ENCODE data around the gene VPS4B.

The VPS4B gene

DNA sequence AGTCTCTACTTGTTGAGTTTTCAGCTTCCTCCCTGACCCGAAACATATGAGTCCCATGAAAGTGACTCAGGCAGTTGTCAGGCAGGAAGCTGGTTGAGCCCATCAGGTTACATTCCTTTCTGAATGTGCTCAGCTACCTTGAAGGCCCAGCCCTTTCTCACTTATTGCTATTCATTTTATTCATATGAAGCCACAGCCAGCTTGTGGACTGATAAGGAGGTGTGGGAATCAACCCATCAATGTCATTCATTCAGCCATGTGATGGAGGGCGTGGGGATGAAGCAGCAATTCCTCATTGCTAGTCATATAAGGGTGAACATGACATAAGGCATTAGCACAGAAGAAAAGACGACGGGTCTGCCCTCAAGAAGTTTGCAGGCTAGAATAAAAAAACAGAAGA is 5.3 kb upstream of the VPS4B start:
- peak in 1 of 2 donors; percentile 23 for DNase-seq

DNA sequence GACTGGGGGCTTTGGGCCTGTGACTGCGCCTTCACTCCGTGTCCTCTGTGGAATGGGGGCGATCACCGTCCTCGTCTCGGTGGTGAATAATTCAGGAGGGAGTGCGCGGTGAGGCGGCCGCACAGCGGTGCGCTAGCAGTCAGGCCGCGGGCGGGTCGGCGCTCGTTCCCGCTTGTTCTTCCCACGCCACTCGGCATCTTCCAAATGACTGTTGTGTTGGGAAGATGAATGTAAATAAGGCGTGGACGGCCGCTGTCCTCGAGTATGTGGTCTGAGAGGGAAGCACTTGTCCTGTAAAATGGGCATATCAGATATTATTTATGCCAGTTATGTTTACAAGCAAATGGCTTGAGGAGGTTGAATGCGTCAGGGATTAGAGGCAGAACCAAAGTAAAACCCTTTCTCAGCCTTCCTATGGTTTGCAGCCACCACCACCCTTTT is 608 bp upstream of the VPS4B start:
- DNase-seq = peak; percentile 28 to 59

- DNase-seq = peak; percentile 39 to 45
Observed at GRCh38 chr18:63421514-63421913, 762 bp downstream of the VPS4B start.

DNA sequence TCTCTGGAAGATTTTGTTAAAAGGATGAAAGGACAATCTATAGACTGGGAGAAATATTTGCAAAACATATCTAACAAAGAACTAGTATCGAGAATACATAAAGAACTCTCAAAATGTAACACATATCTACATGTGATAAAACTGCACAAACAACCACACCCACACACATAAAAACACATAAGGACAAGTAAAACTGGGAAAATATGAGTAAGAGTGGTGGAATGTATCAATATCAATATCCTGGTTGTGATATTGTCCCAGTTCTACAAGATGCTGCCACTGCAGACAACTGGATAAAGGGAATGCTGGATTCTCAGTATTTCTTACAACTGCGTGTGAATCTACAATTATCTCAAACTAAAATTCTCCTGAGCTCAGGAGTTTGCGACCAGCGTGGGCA is 9.3 kb downstream of the VPS4B start:
- DNase-seq = no peak

GRCh38 chr18:63410792-63411191 is 11.5 kb downstream of the VPS4B start:
- DNase-seq = no peak

- DNase-seq = no peak
Observed at GRCh38 chr18:63409301-63409700, 13.0 kb downstream of the VPS4B start.

DNA sequence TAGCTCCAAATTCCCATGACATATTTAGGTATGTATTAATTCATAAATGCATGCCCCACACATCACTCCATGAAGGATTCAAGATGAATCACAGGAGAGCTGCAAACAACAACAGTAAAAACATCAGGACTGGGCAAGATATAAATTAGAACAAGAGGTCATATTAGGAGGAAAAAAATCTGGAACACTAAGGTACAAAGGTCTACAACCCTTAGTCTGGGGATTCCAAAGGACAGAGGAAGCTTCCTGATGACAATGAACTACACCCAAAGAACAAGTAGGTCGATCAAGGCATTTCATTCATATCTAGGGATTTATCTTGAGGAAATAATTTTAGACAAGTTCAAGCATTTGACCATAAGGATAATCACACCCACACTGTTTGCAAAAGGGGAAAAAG is 14.5 kb downstream of the VPS4B start:
- peak in 1 of 2 donors; percentile 51 for DNase-seq

GRCh38 chr18:63405986-63406385 is 16.3 kb downstream of the VPS4B start:
- DNase-seq = no peak

GRCh38 chr18:63402246-63403162 is 19.8 kb downstream of the VPS4B start:
- DNase-seq = no peak

GRCh38 chr18:63399300-63399699 is 23.0 kb downstream of the VPS4B start:
- DNase-seq = no peak

- no peak for DNase-seq
Observed at GRCh38 chr18:63397349-63397748, 24.9 kb downstream of the VPS4B start.

DNA sequence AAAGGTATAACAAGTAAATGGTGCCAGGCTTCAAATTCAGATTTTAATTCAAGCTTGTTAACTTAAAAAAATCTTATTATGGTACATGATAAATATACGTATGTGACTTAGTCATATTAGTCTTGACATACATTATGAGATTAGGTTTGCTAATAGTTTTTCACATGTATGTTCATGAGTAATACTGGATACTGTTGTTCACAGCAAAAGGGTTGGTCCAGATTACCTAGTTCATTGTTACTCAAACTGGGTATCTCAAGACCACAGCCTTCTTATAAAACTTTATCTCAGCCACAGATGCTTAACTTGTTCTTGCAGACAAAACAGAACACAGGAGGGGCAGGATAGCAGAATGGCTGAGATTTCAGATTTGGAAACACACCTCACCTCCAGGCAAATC is 26.8 kb downstream of the VPS4B start:
- DNase-seq = no peak

- no peak for DNase-seq
Observed at GRCh38 chr18:63394954-63395353, 27.3 kb downstream of the VPS4B start.

GRCh38 chr18:63387861-63388260 is 34.4 kb downstream of the VPS4B start:
- no peak for DNase-seq

DNA sequence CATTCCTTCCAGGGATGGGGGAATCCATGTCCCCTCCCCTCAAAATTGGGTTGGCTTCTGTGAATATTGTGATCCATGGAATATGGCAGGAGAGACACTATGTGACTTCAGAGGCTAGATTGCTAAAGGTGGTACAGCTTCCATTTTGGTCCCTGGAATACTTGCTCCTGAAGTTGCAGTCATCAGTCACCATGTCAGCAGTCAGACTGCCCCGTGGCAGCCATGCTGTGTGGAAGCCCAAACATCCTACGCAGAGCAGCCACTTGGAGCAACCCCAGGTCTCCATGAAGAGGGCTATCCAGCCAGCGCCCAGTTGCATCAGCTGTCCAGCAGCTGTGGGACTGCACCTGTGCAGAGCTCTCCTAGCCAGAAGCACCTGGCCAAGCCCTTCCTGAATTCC is 39.4 kb downstream of the VPS4B start:
- no peak for DNase-seq

- DNase-seq = no peak
Observed at GRCh38 chr18:63379639-63379962, 42.7 kb downstream of the VPS4B start.

DNA sequence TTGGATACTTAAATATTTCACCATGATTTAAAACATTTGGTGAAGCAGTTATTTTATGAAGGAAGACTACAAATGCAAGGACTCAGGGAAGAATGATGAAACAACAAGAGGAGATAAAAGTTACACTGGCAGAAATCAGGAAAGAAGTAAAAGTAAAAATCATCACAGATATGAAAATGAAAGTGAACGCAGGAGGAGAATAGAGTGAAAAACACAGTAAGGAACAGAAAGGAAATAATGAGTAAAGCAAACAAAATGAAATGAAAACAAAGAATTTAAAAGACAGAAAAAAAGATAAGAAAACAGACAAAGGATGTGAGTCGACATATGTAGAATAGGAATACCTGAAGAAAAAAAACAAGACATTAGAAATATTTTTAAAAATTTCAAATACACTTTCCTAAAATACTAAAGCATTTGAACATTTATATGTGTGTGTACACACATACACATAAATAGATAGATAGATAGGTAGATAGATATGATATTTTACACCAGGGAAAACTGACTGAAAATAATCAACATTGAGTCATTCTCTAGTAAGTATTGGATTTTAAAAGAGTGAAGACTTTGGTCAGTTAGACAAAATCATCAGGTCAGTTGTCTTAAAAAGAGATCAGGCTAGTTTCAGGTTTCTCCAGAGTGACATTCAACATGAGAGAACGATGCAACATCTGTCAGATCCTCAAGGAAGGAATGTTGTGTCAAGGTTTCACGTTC is 43.2 kb downstream of the VPS4B start:
- DNase-seq = no peak

DNA sequence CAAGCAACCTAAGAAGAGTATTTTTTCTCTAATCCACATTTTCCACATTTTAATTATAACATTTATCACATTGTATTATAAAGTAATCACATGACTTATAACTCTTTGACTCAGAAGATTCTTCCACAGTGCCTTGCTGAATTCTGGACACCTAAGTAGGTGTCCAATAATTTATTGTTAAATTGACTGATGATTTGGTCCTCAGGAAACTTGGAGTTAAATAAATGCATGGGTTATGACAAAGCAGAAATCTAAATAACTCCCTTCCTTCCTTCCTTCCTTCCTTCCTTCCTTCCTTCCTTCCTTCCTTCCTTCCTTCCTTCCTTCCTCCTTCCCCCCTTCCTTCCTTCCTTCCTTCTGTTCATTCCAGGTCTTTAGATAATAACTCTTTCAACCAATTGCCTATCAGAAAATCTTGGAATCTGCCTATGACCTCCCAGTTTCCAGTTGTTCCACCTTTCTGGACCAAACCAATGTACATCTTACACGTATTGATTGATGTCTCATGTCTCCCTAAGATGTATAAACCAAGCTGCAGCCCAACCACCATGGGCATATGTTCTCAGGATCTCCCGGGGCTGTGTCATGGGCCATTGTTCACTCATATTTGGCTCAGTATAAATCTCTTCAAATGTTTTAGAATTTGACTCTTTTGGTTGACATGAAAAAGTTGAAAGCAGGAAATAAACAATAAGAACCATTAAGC is 44.8 kb downstream of the VPS4B start:
- DNase-seq = no peak

DNA sequence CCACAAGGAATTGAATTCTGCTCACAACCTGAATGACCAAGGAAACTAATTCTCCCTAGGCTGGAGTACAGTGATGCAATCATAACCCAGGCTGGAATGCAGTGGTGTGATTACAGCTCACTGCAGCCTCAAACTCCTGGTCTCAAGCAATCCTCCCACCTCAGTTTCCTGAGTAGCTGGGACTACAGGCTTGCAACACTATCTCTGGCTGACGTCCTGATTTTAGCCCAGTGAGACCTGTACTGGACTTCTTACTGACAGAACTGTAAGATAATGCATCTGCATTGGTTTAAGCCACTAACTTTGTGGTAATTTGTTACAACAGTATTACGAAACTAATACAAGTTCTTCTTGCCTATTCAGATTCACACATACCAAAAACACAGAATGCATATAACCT is 45.7 kb downstream of the VPS4B start:
- DNase-seq = peak; percentile 52 to 74

DNA sequence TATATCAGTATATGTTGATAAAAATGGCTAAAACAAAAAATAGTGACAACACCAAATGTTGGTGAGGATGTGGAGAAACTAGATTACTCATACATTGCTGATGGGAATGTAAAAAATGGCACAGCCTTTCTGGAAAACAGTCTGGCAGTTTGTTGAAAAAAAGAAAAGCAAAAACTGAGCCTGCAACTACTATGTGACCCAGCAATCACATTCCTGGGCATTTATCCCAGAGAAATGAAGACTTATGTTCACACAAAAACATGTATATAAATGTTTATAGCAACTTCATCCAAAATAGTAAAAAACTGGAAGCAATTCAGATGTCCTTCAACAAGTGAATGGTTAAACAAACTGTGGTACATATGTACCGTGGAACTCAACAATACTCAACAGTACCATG is 47.7 kb downstream of the VPS4B start:
- DNase-seq = no peak

DNA sequence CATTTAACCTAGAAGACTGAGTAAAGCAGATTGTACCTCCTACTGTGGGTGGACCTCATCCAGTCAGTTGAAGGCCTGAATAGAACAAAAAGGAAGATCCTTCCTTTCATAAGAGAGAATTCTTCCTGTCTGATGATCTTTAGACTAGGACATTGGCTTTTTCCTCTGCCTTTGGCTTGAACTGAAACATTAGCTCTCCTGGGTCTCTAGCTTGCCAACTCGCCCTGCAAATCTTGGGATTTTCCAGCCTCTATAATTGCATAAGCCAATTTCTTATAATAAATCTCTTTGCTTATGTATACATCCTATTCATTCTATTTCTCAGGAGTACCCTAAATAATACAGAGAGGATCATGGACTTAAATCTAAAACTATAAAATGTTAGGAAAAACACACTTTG is 49.1 kb downstream of the VPS4B start:
- no peak for DNase-seq

DNA sequence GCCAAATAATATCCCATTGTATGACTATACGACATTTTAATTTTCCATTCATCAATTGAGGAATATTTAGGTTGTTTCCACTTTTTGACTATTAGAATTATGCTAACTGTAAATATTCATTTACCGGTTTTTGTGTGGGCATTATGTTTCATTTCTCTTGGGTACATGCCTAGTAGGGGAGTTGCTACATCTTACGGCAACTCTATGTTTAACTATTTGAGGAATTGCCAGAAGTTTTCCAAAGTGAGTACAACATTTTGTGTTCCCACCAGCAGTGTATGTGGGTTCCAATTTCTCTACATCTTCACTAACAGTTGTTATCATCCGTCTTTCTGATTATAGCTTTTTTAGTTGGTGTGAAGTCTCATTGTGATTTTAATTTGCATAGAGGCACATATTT is 53.7 kb downstream of the VPS4B start:
- DNase-seq = no peak

Measured in inflammatory macrophage (primary cell).